IMR-90 (cell line): ENCODE results near the gene IRAK2. TPM values are rescaled to one million over a fixed set of nuclear protein-coding genes. Genes with fewer than 3 reads are reported as not detected.

ENCODE experiments used
- ATAC-seq: fragments of 200-7000 bp; cut with Tn5 transposase; 2 replicates; pipeline ENCODE4 v1.9.1; 2020; ENCODE audit warnings: low read depth, mild to moderate bottlenecking, moderate library complexity
- BruUV-seq: library from RNA; stranded (reverse); fragments of 400-500 nt; replicated peaks from 2 replicates; lab custom pipeline; 2021; lab: Mats Ljungman, UMichigan
- CTCF ChIA-PET: fragments of 300-600 bp; formaldehyde crosslinking; extraction: SDS; loops from one replicate; lab custom pipeline; 2021; ENCODE audit warnings: antibody characterized with exemption; lab: Yijun Ruan, JAX
- POLR2A ChIA-PET: fragments of 300-600 bp; sonication (Branson Sonifier 250); formaldehyde crosslinking; loops from one replicate; lab custom pipeline; 2022; ENCODE audit warnings: antibody characterized with exemption; ENCODE audit not compliant: unreplicated experiment; lab: Charles Lee
- DNase-seq: peaks from one replicate; pipeline ENCODE4 v3.0.0; 2013
- H2AFZ ChIP-seq: replicated peaks from 2 replicates; pipeline ENCODE3; 2013; ENCODE audit warnings: low read length, mild to moderate bottlenecking; ENCODE audit not compliant: poor library complexity
- H2AK5ac ChIP-seq: 2 replicates; pipeline ENCODE4 v1.6.1; 2013; ENCODE audit warnings: low read depth, low read length, inconsistent platforms
- H2AK9ac ChIP-seq: replicated peaks from 2 replicates; pipeline ENCODE3; 2013; ENCODE audit warnings: mild to moderate bottlenecking, low read depth, low read length, moderate library complexity; ENCODE audit not compliant: poor library complexity
- H2BK120ac ChIP-seq: 2 replicates; pipeline ENCODE4 v1.6.1; 2013; ENCODE audit warnings: low read depth, low read length, inconsistent platforms
- H2BK15ac ChIP-seq: 3 replicates; pipeline ENCODE4 v1.6.1; 2013; ENCODE audit warnings: low read depth, low read length, inconsistent platforms
- H2BK20ac ChIP-seq: 2 replicates; pipeline ENCODE4 v1.6.1; 2013; ENCODE audit warnings: low read depth, mild to moderate bottlenecking, inconsistent platforms, low read length, moderate library complexity
- H2BK5ac ChIP-seq: 2 replicates; pipeline ENCODE4 v1.6.1; 2013; ENCODE audit warnings: mild to moderate bottlenecking, low read depth, low read length, inconsistent platforms; ENCODE audit not compliant: poor library complexity, severe bottlenecking
- H3K14ac ChIP-seq: replicated peaks from 2 replicates; pipeline ENCODE4 v1.6.1; 2013; ENCODE audit warnings: low read depth, low read length, inconsistent platforms
- H3K18ac ChIP-seq: 2 replicates; pipeline ENCODE4 v1.6.1; 2013; ENCODE audit warnings: low read depth, low read length, control low read depth
- H3K23ac ChIP-seq: 2 replicates; pipeline ENCODE4 v1.6.1; 2013; ENCODE audit warnings: low read depth, low read length, inconsistent platforms
- H3K27ac ChIP-seq: 2 replicates; pipeline ENCODE4 v1.5.1; 2013; ENCODE audit warnings: mild to moderate bottlenecking, control low read depth, low read length; ENCODE audit not compliant: insufficient read depth
- H3K27me3 ChIP-seq: 2 replicates; pipeline ENCODE4 v1.6.1; 2013; ENCODE audit warnings: low read length; ENCODE audit not compliant: control insufficient read depth, insufficient read depth
- H3K36me3 ChIP-seq: 2 replicates; pipeline ENCODE4 v1.6.1; 2013; ENCODE audit warnings: low read length, mixed read lengths; ENCODE audit not compliant: control insufficient read depth, insufficient read depth
- H3K4ac ChIP-seq: 2 replicates; pipeline ENCODE4 v1.6.1; 2013; ENCODE audit warnings: low read depth, low read length, inconsistent platforms
- H3K4me1 ChIP-seq: 2 replicates; pipeline ENCODE4 v1.6.1; 2013; ENCODE audit warnings: low read length, mixed read lengths; ENCODE audit not compliant: control insufficient read depth, insufficient read depth
- H3K4me2 ChIP-seq: 2 replicates; pipeline ENCODE4 v1.6.1; 2013; ENCODE audit warnings: low read depth, mild to moderate bottlenecking, control low read depth, low read length, moderate library complexity
- H3K4me3 ChIP-seq: 2 replicates; pipeline ENCODE4 v1.5.1; 2013; ENCODE audit warnings: low read depth, mild to moderate bottlenecking, control low read depth, low read length, moderate library complexity; ENCODE audit not compliant: insufficient read depth
- H3K56ac ChIP-seq: 2 replicates; pipeline ENCODE4 v1.6.1; 2013; ENCODE audit warnings: low read length, inconsistent platforms; ENCODE audit not compliant: insufficient read depth; ENCODE audit errors: extremely low read depth
- H3K79me1 ChIP-seq, 2 experiments: 2 replicates each; pipeline ENCODE4 v1.6.1; 2013; ENCODE audit warnings: low read length in 2 of 2, inconsistent platforms in 1 of 2, low read depth in 1 of 2
- H3K9ac ChIP-seq: 2 replicates; pipeline ENCODE4 v1.6.1; 2013; ENCODE audit warnings: low read depth, low read length, control low read depth
- H3K9me1 ChIP-seq: 2 replicates; pipeline ENCODE4 v1.6.1; 2013; ENCODE audit warnings: low read length, inconsistent platforms; ENCODE audit not compliant: insufficient read depth
- H3K9me3 ChIP-seq: 2 replicates; pipeline ENCODE4 v1.6.1; 2013; ENCODE audit warnings: low read length; ENCODE audit not compliant: control insufficient read depth, insufficient read depth
- H4K20me1 ChIP-seq: 2 replicates; pipeline ENCODE4 v1.6.1; 2013; ENCODE audit warnings: low read length, inconsistent platforms; ENCODE audit not compliant: insufficient read depth
- H4K5ac ChIP-seq: 2 replicates; pipeline ENCODE4 v1.6.1; 2013; ENCODE audit warnings: mild to moderate bottlenecking, low read depth, low read length, control low read depth
- H4K8ac ChIP-seq, 2 experiments: 2 replicates each; pipeline ENCODE4 v1.6.1; 2013; ENCODE audit warnings: low read depth in 2 of 2, low read length in 2 of 2, control low read depth in 1 of 2, inconsistent platforms in 1 of 2
- H4K91ac ChIP-seq: 2 replicates; pipeline ENCODE4 v1.6.1; 2013; ENCODE audit warnings: low read depth, low read length, inconsistent platforms; ENCODE audit not compliant: insufficient read depth
- CEBPB ChIP-seq: IDR thresholded peaks from 2 replicates; pipeline ENCODE4 v1.6.1; 2012; ENCODE audit warnings: low read depth, low read length, improper control_type of control experiment
- WGBS, 2 experiments: methylation state at CpG; one replicate each; pipeline versions ENCODE4 v1.1.5 to v1.1.7; 2013; ENCODE audit warnings: missing lambda C conversion rate in 2 of 2; ENCODE audit not compliant: insufficient read length in 1 of 2; ENCODE audit errors: extremely low coverage in 2 of 2; 5-methylcytosine and 5-hydroxymethylcytosine counted together
- dilution Hi-C: fragments of 300-500 bp; cut with HindIII; formaldehyde crosslinking; loops from one replicate; pipeline ENCODE4 v1.14.3; 2018; ENCODE audit warnings: low sequenced_read_pairs; ENCODE audit not compliant: unreplicated experiment
- in situ Hi-C: fragments of 300-500 bp; cut with MboI; formaldehyde crosslinking; loops from 3 replicates; pipeline ENCODE4 v1.14.3; 2019; ENCODE audit warnings: low sequenced_read_pairs, inconsistent platforms, mixed read lengths
- intact Hi-C: fragments of 100-400 bp; cut with micrococcal nuclease; formaldehyde crosslinking; loops from 2 replicates; pipeline ENCODE4 v1.10.0; 2022
- polyA plus RNA-seq, 3 experiments: library from polyadenylated mRNA; depleted of rRNA; stranded (reverse); fragments of >200 nt; gene quantifications; 2 replicates each; pipeline ENCODE4 v1.2.3, GENCODE V29; 2012; ENCODE audit warnings: low replicate concordance in 1 of 3
- total RNA-seq: library from RNA; depleted of rRNA; stranded (reverse); fragments of >200 nt; gene quantifications from 2 replicates; pipeline ENCODE4 v1.2.3, GENCODE V29; 2012

The IRAK2 gene
- total and polyA plus RNA-seq, 2 of the 4 experiments (the other 2 are of a cell fraction) = 6.9 to 8.1 TPM

DNA sequence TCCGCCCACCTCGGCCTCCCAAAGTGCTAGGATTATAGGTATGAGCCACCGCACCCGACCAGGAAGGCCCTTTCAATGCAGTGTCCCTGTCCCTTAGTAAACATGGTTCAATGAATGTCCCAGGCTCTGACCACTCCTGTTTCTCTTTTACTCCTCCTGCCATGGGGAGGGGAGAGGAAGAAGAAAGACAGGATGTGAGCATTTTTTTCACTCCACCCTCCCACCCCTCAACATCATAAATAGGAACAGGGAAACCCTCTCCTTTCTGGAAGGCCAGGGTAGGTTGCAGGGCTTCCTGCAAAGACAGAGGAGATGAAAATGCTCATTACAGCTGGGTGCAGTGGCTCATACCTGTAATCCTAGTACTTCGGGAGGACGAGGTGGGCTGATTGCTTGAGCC lies 76.1 kb downstream of the IRAK2 start:
- H2BK15ac ChIP-seq = no peak overlapping the region
- H3K4me3 ChIP-seq = no peak overlapping the region
- TF ChIP-seq CEBPB = no peak
- H3K36me3 ChIP-seq = peaks cover 12% of the 10 kb centered on the region
- H4K20me1 ChIP-seq = no peaks in the 10 kb centered on the region
- H3K56ac ChIP-seq = no peak overlapping the region
- no peak overlapping the region for H3K4me2 ChIP-seq
- no peak overlapping the region for H2AK5ac ChIP-seq
- no peak overlapping the region for H3K9ac ChIP-seq
- H3K14ac ChIP-seq = no peak overlapping the region
- ATAC-seq (no peak), DNase-seq (no peak)
- no peak overlapping the region for H3K18ac ChIP-seq
- H3K9me1 ChIP-seq = 0 out of 2 replicates have a peak, but pooled peaks cover 5% of the 10 kb centered on the region
- dilution Hi-C loops (no loop called here), intact Hi-C loops (no loop called here), in situ Hi-C loops (no loop called here)
- WGBS, 2 experiments = 90% methylated on average over 2 of the region's 6 CpGs; no CpG with 5 or more reads in 1 of the 2 experiments
- 0 out of 2 replicates have a peak, but pooled peaks cover 4% of the 10 kb centered on the region for H3K9me3 ChIP-seq
- no peak overlapping the region for H3K27ac ChIP-seq
- H3K27me3 ChIP-seq = no peaks in the 10 kb centered on the region
- BruUV-seq = no TSS peak
- ChIA-PET CTCF (no interaction called here), POLR2A (no interaction called here)
- H2BK20ac ChIP-seq = no peak overlapping the region
- H3K79me1 ChIP-seq = no peaks in the 10 kb centered on the region
- no peak overlapping the region for H4K91ac ChIP-seq
- no peak overlapping the region for H4K5ac ChIP-seq
- H2AFZ ChIP-seq = no peak overlapping the region
- no peak overlapping the region for H2BK120ac ChIP-seq
- no peak overlapping the region for H3K4ac ChIP-seq
- H3K23ac ChIP-seq = no peak overlapping the region
- no peak overlapping the region for H2AK9ac ChIP-seq
- no peak overlapping the region for H4K8ac ChIP-seq
- H3K4me1 ChIP-seq = no peaks in the 10 kb centered on the region; the same call in 1 of the 2 replicates
- no peak overlapping the region for H2BK5ac ChIP-seq
